Endothelial cell of umbilical vein (primary cell): ENCODE data around the gene PTPN6.

ENCODE experiments used
- CTCF ChIP-seq, 2 donors: IDR thresholded peaks; 1 replicate in 1 of 2; 2 replicates in 1 of 2; pipeline ENCODE4 v1.5.1; 2011; ENCODE audit warnings: low read length in 2 of 2, mild to moderate bottlenecking in 2 of 2, moderate library complexity in 2 of 2, control low read depth in 1 of 2, inconsistent platforms in 1 of 2, low read depth in 1 of 2; ENCODE audit not compliant: insufficient read depth in 1 of 2; ENCODE audit errors: extremely low read depth in 1 of 2
- EZH2 ChIP-seq: IDR thresholded peaks from 2 replicates; pipeline ENCODE4 v1.6.1; 2012; ENCODE audit warnings: borderline replicate concordance, low read depth, mild to moderate bottlenecking, moderate library complexity, low read length, inconsistent platforms; ENCODE audit not compliant: severe bottlenecking
- FOS ChIP-seq: IDR thresholded peaks from 2 replicates; pipeline ENCODE4 v1.6.1; 2011; ENCODE audit warnings: mild to moderate bottlenecking, low read length, moderate library complexity, borderline replicate concordance; ENCODE audit not compliant: insufficient read depth
- GATA2 ChIP-seq: IDR thresholded peaks from 2 replicates; pipeline ENCODE4 v1.7.0; 2011; ENCODE audit warnings: low read depth, mild to moderate bottlenecking, moderate library complexity, mixed read lengths, low read length; ENCODE audit not compliant: insufficient read length, insufficient read depth
- JUN ChIP-seq: IDR thresholded peaks from 2 replicates; pipeline ENCODE4 v1.6.1; 2011; ENCODE audit warnings: borderline replicate concordance, low read depth; ENCODE audit not compliant: insufficient read length, insufficient read depth
- MYC ChIP-seq: IDR thresholded peaks from one replicate; pipeline ENCODE4 v1.6.1; 2011; ENCODE audit warnings: mild to moderate bottlenecking, low read depth, low read length
- POLR2A ChIP-seq: IDR thresholded peaks from 2 replicates; pipeline ENCODE4 v1.6.1; 2012; ENCODE audit warnings: low read depth, mild to moderate bottlenecking, control low read depth, low read length
- POLR2AphosphoS5 ChIP-seq: IDR thresholded peaks from 2 replicates; pipeline ENCODE4 v1.6.1; 2012; ENCODE audit warnings: low read depth, mild to moderate bottlenecking, control low read depth, low read length, moderate library complexity; ENCODE audit not compliant: insufficient read depth
- TF ChIP-seq, protein P1 (sequence below): IDR thresholded peaks from 2 replicates; pipeline ENCODE4 v1.6.1; 2011; ENCODE audit not compliant: insufficient read depth, insufficient read length

- TF ChIP-seq POLR2A = no peak
- TF ChIP-seq EZH2 = no peak
- TF ChIP-seq CTCF (IDR thresholded peaks at IDR 0.05; ENCODE audit: extremely low read depth in 1 of 2, insufficient read depth in 1 of 2, low read depth in 1 of 2, low read length in 2 of 2) = no peak
- TF ChIP-seq MYC = no peak
- TF ChIP-seq GATA2 = no peak
- TF ChIP-seq, protein P1, sequence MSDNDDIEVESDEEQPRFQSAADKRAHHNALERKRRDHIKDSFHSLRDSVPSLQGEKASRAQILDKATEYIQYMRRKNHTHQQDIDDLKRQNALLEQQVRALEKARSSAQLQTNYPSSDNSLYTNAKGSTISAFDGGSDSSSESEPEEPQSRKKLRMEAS = peak; percentile 19
- no peak for TF ChIP-seq POLR2AphosphoS5
- TF ChIP-seq JUN = no peak
- no peak for TF ChIP-seq FOS
Measured at GRCh38 chr12:6953442-6954315, 2.5 kb downstream of the PTPN6 start.
